Neuronal stem cell (in vitro differentiated cells): Measurements from ENCODE around the gene TPSG1.

Source experiments
- DNase-seq: peaks from one replicate; pipeline ENCODE4 v3.0.0-alpha.2; 2013; ENCODE audit warnings: low spot score
- H2AFZ ChIP-seq: one replicate; pipeline ENCODE4 v1.6.1; 2013; ENCODE audit warnings: mild to moderate bottlenecking, low read length, inconsistent platforms
- H2AK5ac ChIP-seq: 2 replicates; pipeline ENCODE4 v1.6.1; 2013; ENCODE audit warnings: low read depth, mild to moderate bottlenecking, inconsistent platforms, low read length, moderate library complexity, mixed read lengths
- H2BK120ac ChIP-seq: 2 replicates; pipeline ENCODE4 v1.6.1; 2013; ENCODE audit warnings: low read depth, mild to moderate bottlenecking, inconsistent platforms, low read length, moderate library complexity, mixed read lengths
- H2BK12ac ChIP-seq: one replicate; pipeline ENCODE4 v1.6.1; 2013; ENCODE audit warnings: low read length, inconsistent platforms
- H2BK15ac ChIP-seq: 2 replicates; pipeline ENCODE4 v1.6.1; 2013; ENCODE audit warnings: mild to moderate bottlenecking, low read length, inconsistent platforms, mixed read lengths
- H2BK5ac ChIP-seq: one replicate; pipeline ENCODE4 v1.6.1; 2013; ENCODE audit warnings: inconsistent platforms, mild to moderate bottlenecking, low read length, moderate library complexity
- H3K14ac ChIP-seq: one replicate; pipeline ENCODE4 v1.6.1; 2013; ENCODE audit warnings: low read length, inconsistent platforms
- H3K18ac ChIP-seq: 2 replicates; pipeline ENCODE4 v1.6.1; 2013; ENCODE audit warnings: low read length, inconsistent platforms
- H3K23ac ChIP-seq: 2 replicates; pipeline ENCODE4 v1.6.1; 2013; ENCODE audit warnings: low read depth, mild to moderate bottlenecking, mixed read lengths, low read length, inconsistent platforms; ENCODE audit not compliant: poor library complexity
- H3K27ac ChIP-seq: replicated peaks from 3 replicates; pipeline ENCODE4 v1.5.1; 2013; ENCODE audit warnings: low read length, inconsistent platforms
- H3K27me3 ChIP-seq, 3 experiments: 2 replicates each; pipeline ENCODE4 v1.6.1; 2013; ENCODE audit warnings: low read length in 3 of 3, mild to moderate bottlenecking in 2 of 3, inconsistent platforms in 1 of 3, low read depth in 1 of 3, mixed read lengths in 1 of 3, moderate library complexity in 1 of 3; ENCODE audit not compliant: control insufficient read depth in 3 of 3, insufficient read depth in 3 of 3
- H3K36me3 ChIP-seq, 2 donors: replicated peaks in 1 of 2; 2 replicates each; pipeline ENCODE4 v1.6.1; 2013; ENCODE audit warnings: low read length in 2 of 2; ENCODE audit not compliant: control insufficient read depth in 2 of 2, insufficient read depth in 2 of 2
- H3K4ac ChIP-seq: 2 replicates; pipeline ENCODE4 v1.6.1; 2013; ENCODE audit warnings: inconsistent platforms, mild to moderate bottlenecking, low read length, moderate library complexity
- H3K4me1 ChIP-seq, 2 donors: 1 replicate in 1 of 2; 2 replicates in 1 of 2; pipeline ENCODE4 v1.6.1; 2013; ENCODE audit warnings: low read length in 2 of 2, low read depth in 1 of 2; ENCODE audit not compliant: control insufficient read depth in 2 of 2, insufficient read depth in 1 of 2
- H3K4me2 ChIP-seq: one replicate; pipeline ENCODE4 v1.6.1; 2013; ENCODE audit warnings: mild to moderate bottlenecking, low read length, inconsistent platforms; ENCODE audit not compliant: insufficient read depth, poor library complexity, severe bottlenecking
- H3K4me3 ChIP-seq, 2 donors: 2 replicates each; pipeline ENCODE4 v1.5.1; 2013; ENCODE audit warnings: low read length in 2 of 2, mild to moderate bottlenecking in 2 of 2, inconsistent platforms in 1 of 2, moderate library complexity in 1 of 2
- H3K79me1 ChIP-seq: one replicate; pipeline ENCODE4 v1.6.1; 2013; ENCODE audit warnings: low read depth, mild to moderate bottlenecking, inconsistent platforms, low read length, moderate library complexity
- H3K9ac ChIP-seq: one replicate; pipeline ENCODE4 v1.6.1; 2013; ENCODE audit warnings: mild to moderate bottlenecking, low read depth, low read length, inconsistent platforms; ENCODE audit not compliant: poor library complexity
- H3K9me3 ChIP-seq, 2 donors: replicated peaks in 1 of 2; 2 replicates each; pipeline versions ENCODE3 to v1.6.1; 2013; ENCODE audit warnings: low read length in 2 of 2, mild to moderate bottlenecking in 2 of 2, inconsistent platforms in 1 of 2, low read depth in 1 of 2, mixed read lengths in 1 of 2, moderate library complexity in 1 of 2; ENCODE audit not compliant: control insufficient read depth in 2 of 2, insufficient read depth in 1 of 2
- H4K8ac ChIP-seq: one replicate; pipeline ENCODE4 v1.6.1; 2013; ENCODE audit warnings: low read depth, mild to moderate bottlenecking, inconsistent platforms, low read length, moderate library complexity
- H4K91ac ChIP-seq: one replicate; pipeline ENCODE4 v1.6.1; 2013; ENCODE audit warnings: low read length, low read depth, mild to moderate bottlenecking, inconsistent platforms; ENCODE audit not compliant: poor library complexity
- WGBS, 2 donors: extraction: QIAGEN DNeasy Blood & Tissue Kit; methylation state at CpG; one replicate each; pipeline ENCODE4 v1.1.7; 2013; ENCODE audit warnings: missing lambda C conversion rate in 2 of 2, mixed read lengths in 1 of 2; ENCODE audit not compliant: insufficient read length in 2 of 2, insufficient replicate concordance in 1 of 2; ENCODE audit errors: extremely low coverage in 2 of 2; 5-methylcytosine and 5-hydroxymethylcytosine counted together

TPSG1 gene

GRCh38 chr16:1216681-1217400 is 8.2 kb downstream of the TPSG1 start:
- H3K4me1 ChIP-seq, result no peaks in the 10 kb centered on the region
- H3K27me3 ChIP-seq, result no peaks in the 10 kb centered on the region
- H3K4ac ChIP-seq, result no peak overlapping the region
- no peak overlapping the region for H3K27ac ChIP-seq
- H3K18ac ChIP-seq, result no peak overlapping the region
- H2BK120ac ChIP-seq, result no peak overlapping the region
- H3K9ac ChIP-seq, result no peak overlapping the region
- H2BK5ac ChIP-seq, result peak overlapping the region; percentile 66
- H3K4me3 ChIP-seq, result peak overlapping the region in 1 of 2 donors; percentile 3
- no CpG with 5 or more reads among the region's 32 CpGs for WGBS, 2 donors
- H3K4me2 ChIP-seq, result no peak overlapping the region
- peaks cover 11 to 44% of the 10 kb centered on the region in 2 donors for H3K36me3 ChIP-seq
- H3K9me3 ChIP-seq, result peaks cover 0 to 2% of the 10 kb centered on the region in 2 donors
- peaks cover 8% of the 10 kb centered on the region for H3K79me1 ChIP-seq
- H4K91ac ChIP-seq, result no peak overlapping the region
- no peak overlapping the region for H2BK12ac ChIP-seq
- no peak for DNase-seq
- H2AFZ ChIP-seq, result no peak overlapping the region
- no peak overlapping the region for H2BK15ac ChIP-seq
- no peak overlapping the region for H3K14ac ChIP-seq
- peak overlapping the region; percentile 25 for H3K23ac ChIP-seq
- no peak overlapping the region for H2AK5ac ChIP-seq
- H4K8ac ChIP-seq, result no peak overlapping the region

- H3K79me1 ChIP-seq, result peaks cover 8% of the 10 kb centered on the region
- no peak overlapping the region for H2BK120ac ChIP-seq
- no CpG with 5 or more reads among the region's 12 CpGs for WGBS, 2 donors
Measured at GRCh38 chr16:1216296-1216619, 8.8 kb downstream of the TPSG1 start.

GRCh38 chr16:1215574-1216295 is 9.3 kb downstream of the TPSG1 start:
- H2BK5ac ChIP-seq, result no peak overlapping the region
- no peak overlapping the region for H3K27ac ChIP-seq
- no peak overlapping the region for H4K91ac ChIP-seq
- H3K9me3 ChIP-seq, result peaks cover 0 to 2% of the 10 kb centered on the region in 2 donors
- H3K4me2 ChIP-seq, result no peak overlapping the region
- H3K23ac ChIP-seq, result peak overlapping the region; percentile 85
- peaks cover 11 to 43% of the 10 kb centered on the region in 2 donors for H3K36me3 ChIP-seq
- peak overlapping the region; percentile 11 for H3K4ac ChIP-seq
- no peak for DNase-seq
- no peak overlapping the region for H3K4me3 ChIP-seq
- no peak overlapping the region for H2AFZ ChIP-seq
- no peak overlapping the region for H3K9ac ChIP-seq
- no peak overlapping the region for H2BK15ac ChIP-seq
- peak overlapping the region; percentile 28 for H3K18ac ChIP-seq
- H3K14ac ChIP-seq, result peak overlapping the region; percentile 94
- no peak overlapping the region for H2BK120ac ChIP-seq
- no peak overlapping the region for H4K8ac ChIP-seq
- peaks cover 8% of the 10 kb centered on the region for H3K79me1 ChIP-seq
- no peaks in the 10 kb centered on the region for H3K27me3 ChIP-seq
- no peak overlapping the region for H2AK5ac ChIP-seq
- whole genome bisulfite sequencing, 2 donors, result no CpG with 5 or more reads among the region's 32 CpGs
- H3K4me1 ChIP-seq, result no peaks in the 10 kb centered on the region
- H2BK12ac ChIP-seq, result no peak overlapping the region

More at GRCh38 chr16:1216296-1216619, 8.8 kb downstream of the TPSG1 start:
- H3K36me3 ChIP-seq, result peaks cover 11 to 43% of the 10 kb centered on the region in 2 donors
- no peak overlapping the region for H3K9ac ChIP-seq
- H3K4me1 ChIP-seq, result no peaks in the 10 kb centered on the region
- no peak overlapping the region for H4K91ac ChIP-seq
- peak overlapping the region; percentile 28 for H3K18ac ChIP-seq
- H3K14ac ChIP-seq, result peak overlapping the region; percentile 94
- no peak overlapping the region for H2BK15ac ChIP-seq
- H3K9me3 ChIP-seq, result peaks cover 0 to 2% of the 10 kb centered on the region in 2 donors
- no peak overlapping the region for H2BK12ac ChIP-seq
- H3K4me2 ChIP-seq, result no peak overlapping the region
- no peak overlapping the region for H4K8ac ChIP-seq
- peak overlapping the region; percentile 85 for H3K23ac ChIP-seq
- H3K4me3 ChIP-seq, result no peak overlapping the region
- H3K27me3 ChIP-seq, result no peaks in the 10 kb centered on the region
- no peak overlapping the region for H2BK5ac ChIP-seq
- no peak overlapping the region for H3K27ac ChIP-seq
- peak overlapping the region; percentile 11 for H3K4ac ChIP-seq
- no peak overlapping the region for H2AFZ ChIP-seq
- no peak overlapping the region for H2AK5ac ChIP-seq
- DNase-seq, result no peak

- Histone ChIP-seq H3K27ac (no peak overlapping the region), H3K9ac (no peak overlapping the region), H4K91ac (no peak overlapping the region), H3K36me3 (peaks cover 8 to 41% of the 10 kb centered on the region in 2 donors), H3K23ac (no peak overlapping the region), H3K14ac (no peak overlapping the region), H2AK5ac (no peak overlapping the region), H3K9me3 (peaks cover 0 to 2% of the 10 kb centered on the region in 2 donors), H3K4me3 (no peak overlapping the region), H3K18ac (no peak overlapping the region), H2BK120ac (no peak overlapping the region), H3K4me1 (no peaks in the 10 kb centered on the region), H2AFZ (no peak overlapping the region), H2BK5ac (no peak overlapping the region), H2BK12ac (no peak overlapping the region), H3K27me3 (no peaks in the 10 kb centered on the region), H2BK15ac (no peak overlapping the region), H3K4ac (no peak overlapping the region), H4K8ac (no peak overlapping the region), H3K4me2 (no peak overlapping the region), H3K79me1 (peaks cover 8% of the 10 kb centered on the region)
- no peak for DNase-seq
- WGBS, 2 donors, result no CpG with 5 or more reads among the region's 16 CpGs
Measured at GRCh38 chr16:1214719-1215118, 10.3 kb downstream of the TPSG1 start.
